Heart left ventricle (tissue), 13 donors: ENCODE results near the gene HYPK.

Source experiments
- CTCF ChIP-seq, 12 donors: fragments of 200-600 bp; sonication (generic) in 4 of 12; IDR thresholded peaks; one replicate each; pipeline versions ENCODE4 v1.5.0 to v1.8.0; 2018 to 2022; ENCODE audit warnings: antibody characterized with exemption in 12 of 12, mild to moderate bottlenecking in 5 of 12
- POLR2A ChIP-seq, 2 donors: fragments of 450-650 bp; IDR thresholded peaks; one replicate each; pipeline ENCODE4 v1.6.1; 2017; ENCODE audit warnings: antibody characterized with exemption in 2 of 2, mild to moderate bottlenecking in 2 of 2, moderate library complexity in 2 of 2
- donor health status: ischemic (EF 13 %, LVEDD 7.1; RV severe dilation, severe dysfunction).
- donor health status: DM: no; HTN: yes; CAD: no.
- donor health status: DM: no; HTN: no; CAD: no.
- donor health status: ischemic (EF 25% LVEDD 6.9; RV normal size, moderate dysfunction).
- donor health status: ischemic (EF 25% LVEDD 5.7; RV mildly dilated, moderate dysfunction).
- donor health status: ischemic (EF 35%, LVEDD 5.7; RV mildly dilated, moderate dysfunction).
- donor health status: nonischemic (EF 11% LVEDD 7.7; RV severe dilation, severe dysfunction).
- donor health status: DM: yes; HTN: yes; CAD: no.
- donor health status: PGD.
- donor health status: ischemic (EF 29% LVEDD 5.4; RV normal size, mild dysfunction).
- donor health status: nonischemic (EF 23%, LVEDD 6.1; RV moderate dilation, normal function).

DNA sequence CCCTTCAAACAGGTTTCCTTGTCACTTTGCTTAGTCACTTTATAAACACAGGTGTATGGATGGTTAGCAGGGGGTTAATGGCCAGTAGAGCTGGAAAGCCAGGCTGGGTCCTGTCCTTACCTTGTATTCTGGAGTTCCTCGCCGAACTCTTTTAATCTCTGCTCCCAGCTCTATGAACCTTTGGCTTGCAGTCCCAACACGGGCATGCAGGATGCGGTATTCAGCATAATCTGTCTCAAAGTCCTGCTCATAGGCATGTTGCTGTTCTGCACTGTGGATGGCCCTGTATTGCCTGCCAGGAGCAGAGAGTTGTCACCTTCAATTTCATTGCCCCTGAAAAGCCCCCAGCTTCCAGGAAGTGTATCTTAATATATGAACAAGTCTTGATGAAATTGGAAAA is 26.3 kb upstream of the HYPK start:
- TF ChIP-seq CTCF (IDR thresholded peaks at IDR 0.05) (no peak), POLR2A (IDR thresholded peaks at IDR 0.05) (no peak)
